ENCODE measurements around the gene IRF1. TPM values are rescaled to one million over a fixed set of nuclear protein-coding genes. Genes with fewer than 3 reads are reported as not detected.
"Not testable (repeated sequence)": the region's sequence is repeated elsewhere in the genome, so short reads cannot be mapped to it uniquely, and the experiment has no call there.

The IRF1 gene
- total and polyA plus RNA-seq, 7 experiments from 2014 or later = 118 to 632 (median 174) TPM

DNA sequence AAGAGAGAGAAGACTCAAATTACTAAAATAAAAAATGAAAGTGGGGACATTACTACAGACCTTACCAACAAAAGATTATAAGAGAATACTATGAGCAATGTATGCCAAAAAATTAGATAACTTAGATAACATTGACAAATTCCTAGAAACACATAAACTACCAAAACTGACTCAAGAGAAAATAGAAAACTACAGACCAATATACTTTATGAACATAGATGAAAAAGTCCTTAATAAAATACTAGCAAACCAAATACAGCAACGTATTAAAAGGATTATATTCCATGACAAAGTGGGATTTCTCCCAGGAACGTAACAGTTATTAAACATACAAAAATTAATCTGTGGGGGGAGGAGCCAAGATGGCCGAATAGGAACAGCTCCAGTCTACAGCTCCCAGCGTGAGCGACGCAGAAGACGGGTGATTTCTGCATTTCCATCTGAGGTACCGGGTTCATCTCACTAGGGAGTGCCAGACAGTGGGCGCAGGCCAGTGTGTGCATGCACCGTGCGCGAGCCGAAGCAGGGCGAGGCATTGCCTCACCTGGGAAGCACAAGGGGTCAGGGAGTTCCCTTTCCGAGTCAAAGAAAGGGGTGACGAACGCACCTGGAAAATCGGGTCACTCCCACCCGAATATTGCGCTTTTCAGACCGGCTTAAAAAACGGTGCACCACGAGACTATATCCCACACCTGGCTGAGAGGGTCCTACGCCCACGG, 23.2 kb upstream of the IRF1 start:
- peaks cover 0 to 20% (median 8%) of the 10 kb centered on the region in 11 donors for H3K9me3 Mint-ChIP-seq
- intact Hi-C loops (cut with micrococcal nuclease); H3K27me3 ChIP-seq (ENCODE audit: control insufficient read depth in 2 of 2, insufficient read depth in 2 of 2, low read length in 2 of 2); ATAC-seq; CTCF ChIA-PET; DNase-seq; H3K4me3 Mint-ChIP-seq; H3K4me1 Mint-ChIP-seq; H3K27ac ChIP-seq (ENCODE audit: low read depth, low read length); POLR2A ChIA-PET; H3K9me3 ChIP-seq (ENCODE audit: control insufficient read depth in 2 of 3, low read length in 3 of 3); H3K36me3 ChIP-seq (ENCODE audit: control insufficient read depth in 2 of 3, insufficient read depth in 3 of 3, low read length in 3 of 3); H3K4me1 ChIP-seq (ENCODE audit: control insufficient read depth in 2 of 2, insufficient read depth in 2 of 2, low read length in 2 of 2); H3K4me3 ChIP-seq (ENCODE audit: low read length); H3K27ac Mint-ChIP-seq: not testable (repeated sequence)
- peaks cover 6 to 32% (median 15%) of the 10 kb centered on the region in 5 donors for H3K27me3 Mint-ChIP-seq
- peaks cover 0 to 15% (median 5%) of the 10 kb centered on the region in 5 donors for H3K36me3 Mint-ChIP-seq

- ChIA-PET POLR2A (interaction anchor here (0.7 to 1.5 kb wide), 2 partner anchors 13 to 198 kb away, joined by 3 to 6 read pairs; no protein-coding TSS in a partner anchor), CTCF (interaction anchor here (0.6 to 2.1 kb wide), 3 partner anchors 10 to 21 kb away, joined by 3 to 11 read pairs (median 3); no protein-coding TSS in a partner anchor)
- no peak for ATAC-seq
- DNase-seq = no peak
- Histone ChIP-seq H3K27me3 (ENCODE audit: control insufficient read depth in 2 of 2, insufficient read depth in 2 of 2, low read length in 2 of 2) (no peaks in the 10 kb centered on the region), H3K27ac (ENCODE audit: low read depth, low read length) (no peak overlapping the region), H3K4me1 (ENCODE audit: control insufficient read depth in 2 of 2, insufficient read depth in 2 of 2, low read length in 2 of 2) (no peaks in the 10 kb centered on the region), H3K4me3 (ENCODE audit: low read length) (no peak overlapping the region), H3K36me3 (ENCODE audit: control insufficient read depth in 2 of 3, insufficient read depth in 3 of 3, low read length in 3 of 3) (no peaks in the 10 kb centered on the region), H3K9me3 (ENCODE audit: control insufficient read depth in 2 of 3, low read length in 3 of 3) (no peaks in the 10 kb centered on the region)
- peaks cover 0 to 19% (median 5%) of the 10 kb centered on the region in 5 donors for H3K36me3 Mint-ChIP-seq
- peaks cover 0 to 21% (median 0%) of the 10 kb centered on the region in 7 donors for H3K4me1 Mint-ChIP-seq
- no peak overlapping the region for H3K4me3 Mint-ChIP-seq
- H3K27me3 Mint-ChIP-seq = peaks cover 17 to 46% (median 27%) of the 10 kb centered on the region in 5 donors
- peaks cover 0 to 20% (median 8%) of the 10 kb centered on the region in 11 donors for H3K9me3 Mint-ChIP-seq
- H3K27ac Mint-ChIP-seq = no peak overlapping the region
- intact Hi-C loops (cut with micrococcal nuclease) = no loop called here
These were observed 19.5 kb upstream of the IRF1 start for GRCh38 chr5:132510076-132510475.

- peaks cover 0 to under 1% of the 10 kb centered on the region in 2 donors for H3K4me1 ChIP-seq (ENCODE audit: control insufficient read depth in 2 of 2, insufficient read depth in 2 of 2, low read length in 2 of 2)
- H3K9me3 ChIP-seq (ENCODE audit: control insufficient read depth in 2 of 3, low read length in 3 of 3) = no peaks in the 10 kb centered on the region
- DNase-seq (no peak), ATAC-seq (peak; percentile 55)
- Mint-ChIP-seq H3K9me3 (peaks cover 0 to 5% (median 0%) of the 10 kb centered on the region in 11 donors), H3K4me1 (peaks cover 0 to 24% (median 2%) of the 10 kb centered on the region in 7 donors), H3K27me3 (peaks cover 13 to 29% (median 19%) of the 10 kb centered on the region in 5 donors), H3K4me3 (no peak overlapping the region), H3K27ac (no peak overlapping the region), H3K36me3 (peaks cover 0 to 13% (median 0%) of the 10 kb centered on the region in 5 donors)
- H3K27me3 ChIP-seq (ENCODE audit: control insufficient read depth in 2 of 2, insufficient read depth in 2 of 2, low read length in 2 of 2) = no peaks in the 10 kb centered on the region
- CTCF ChIA-PET = interaction anchor here (0.7 to 1.9 kb wide), 5 partner anchors 10 to 120 kb away, joined by 3 to 4 read pairs (median 4); no protein-coding TSS in a partner anchor
- no peak overlapping the region for H3K27ac ChIP-seq (ENCODE audit: low read depth, low read length)
- no peaks in the 10 kb centered on the region for H3K36me3 ChIP-seq (ENCODE audit: control insufficient read depth in 2 of 3, insufficient read depth in 3 of 3, low read length in 3 of 3)
- intact Hi-C loops (cut with micrococcal nuclease) = loop anchor here in 1 of 2 donors (10.0 kb wide), 1 partner anchor 271 kb away; no protein-coding TSS in a partner anchor
- POLR2A ChIA-PET = interaction anchor here (0.9 kb wide), 1 partner anchor 9 kb away, joined by 6 read pairs; no protein-coding TSS in a partner anchor
- H3K4me3 ChIP-seq (ENCODE audit: low read length) = no peak overlapping the region
These were observed 15.6 kb upstream of the IRF1 start for GRCh38 chr5:132506094-132506692.

DNA sequence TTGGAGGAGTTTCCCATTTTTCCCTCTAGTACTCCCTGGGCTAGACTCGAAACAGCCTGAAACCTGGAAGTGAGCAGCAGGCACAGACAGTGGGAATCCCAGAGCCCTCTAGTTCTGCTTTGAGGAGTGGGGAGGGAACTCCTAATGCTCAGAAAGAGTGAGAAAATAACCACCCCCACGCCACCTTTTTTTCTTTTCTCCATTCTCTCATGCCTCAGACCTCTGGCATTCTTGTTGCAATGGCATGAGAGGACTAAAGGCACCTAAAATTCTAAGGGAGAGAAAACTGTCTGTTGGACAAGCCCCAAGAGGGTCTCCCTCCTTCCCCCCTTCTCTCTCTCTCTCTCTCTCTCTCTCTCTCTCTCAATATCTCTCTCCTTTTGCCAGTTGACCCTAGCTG, 15.1 kb upstream of the IRF1 start:
- H3K4me1 ChIP-seq (ENCODE audit: control insufficient read depth in 2 of 2, insufficient read depth in 2 of 2, low read length in 2 of 2) = peaks cover 0 to 6% of the 10 kb centered on the region in 2 donors
- H3K9me3 Mint-ChIP-seq = peaks cover 0 to 5% (median 0%) of the 10 kb centered on the region in 11 donors
- peaks cover 0 to 29% (median 8%) of the 10 kb centered on the region in 7 donors for H3K4me1 Mint-ChIP-seq
- peaks cover 13 to 29% (median 19%) of the 10 kb centered on the region in 5 donors for H3K27me3 Mint-ChIP-seq
- ChIA-PET CTCF (interaction anchor here (0.7 to 1.9 kb wide), 4 partner anchors 9 to 119 kb away, joined by 3 to 4 read pairs (median 4); no protein-coding TSS in a partner anchor), POLR2A (interaction anchor here (0.8 kb wide), 1 partner anchor 115 kb away, joined by 4 read pairs; no protein-coding TSS in a partner anchor)
- intact Hi-C loops (cut with micrococcal nuclease) = loop anchor here in 1 of 2 donors (10.0 kb wide), 1 partner anchor 271 kb away; no protein-coding TSS in a partner anchor
- H3K27ac ChIP-seq (ENCODE audit: low read depth, low read length) = no peak overlapping the region
- no peak overlapping the region for H3K4me3 Mint-ChIP-seq
- H3K4me3 ChIP-seq (ENCODE audit: low read length) = no peak overlapping the region
- DNase-seq (no peak), ATAC-seq (no peak)
- no peaks in the 10 kb centered on the region for H3K36me3 ChIP-seq (ENCODE audit: control insufficient read depth in 2 of 3, insufficient read depth in 3 of 3, low read length in 3 of 3)
- H3K27ac Mint-ChIP-seq = no peak overlapping the region
- peaks cover 0 to 13% (median 0%) of the 10 kb centered on the region in 5 donors for H3K36me3 Mint-ChIP-seq
- no peaks in the 10 kb centered on the region for H3K27me3 ChIP-seq (ENCODE audit: control insufficient read depth in 2 of 2, insufficient read depth in 2 of 2, low read length in 2 of 2)
- H3K9me3 ChIP-seq (ENCODE audit: control insufficient read depth in 2 of 3, low read length in 3 of 3) = no peaks in the 10 kb centered on the region

DNA sequence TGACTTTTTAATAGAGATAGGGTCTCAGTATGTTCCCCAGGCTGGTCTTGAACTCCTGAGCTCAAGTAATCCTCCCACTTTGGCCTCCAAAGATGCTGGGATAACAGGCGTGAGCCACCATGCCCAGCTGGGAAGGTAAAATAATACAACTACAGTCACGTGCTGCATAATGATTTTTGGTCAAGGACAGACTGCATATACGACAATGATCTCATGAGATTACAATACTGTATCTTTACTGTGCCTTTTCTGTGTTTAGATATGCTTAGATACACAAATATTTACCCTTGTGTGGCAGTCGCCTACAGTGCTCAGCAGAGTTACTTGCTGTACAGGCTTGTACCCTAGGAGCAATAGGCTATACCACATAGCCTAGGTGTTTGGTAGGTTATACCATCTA, 14.2 kb upstream of the IRF1 start:
- Histone ChIP-seq H3K27me3 (ENCODE audit: control insufficient read depth in 2 of 2, insufficient read depth in 2 of 2, low read length in 2 of 2) (no peaks in the 10 kb centered on the region), H3K4me3 (ENCODE audit: low read length) (no peak overlapping the region), H3K36me3 (ENCODE audit: control insufficient read depth in 2 of 3, insufficient read depth in 3 of 3, low read length in 3 of 3) (no peaks in the 10 kb centered on the region), H3K27ac (ENCODE audit: low read depth, low read length) (no peak overlapping the region), H3K4me1 (ENCODE audit: control insufficient read depth in 2 of 2, insufficient read depth in 2 of 2, low read length in 2 of 2) (peaks cover 3 to 10% of the 10 kb centered on the region in 2 donors), H3K9me3 (ENCODE audit: control insufficient read depth in 2 of 3, low read length in 3 of 3) (no peaks in the 10 kb centered on the region)
- Mint-ChIP-seq H3K36me3 (peaks cover 0 to 9% (median 0%) of the 10 kb centered on the region in 5 donors), H3K27ac (no peak overlapping the region), H3K4me1 (peaks cover 2 to 37% (median 15%) of the 10 kb centered on the region in 7 donors), H3K4me3 (no peak overlapping the region), H3K9me3 (peaks cover 0 to 2% (median 0%) of the 10 kb centered on the region in 11 donors), H3K27me3 (peaks cover 11 to 24% (median 16%) of the 10 kb centered on the region in 5 donors)
- ChIA-PET CTCF (interaction anchor here (0.9 to 2.0 kb wide), 4 partner anchors 21 to 314 kb away, joined by 3 to 6 read pairs (median 4); no protein-coding TSS in a partner anchor), POLR2A (interaction anchor here (0.8 kb wide), 1 partner anchor 114 kb away, joined by 4 read pairs; no protein-coding TSS in a partner anchor)
- intact Hi-C loops (cut with micrococcal nuclease) = loop anchor here in 1 of 2 donors (10.0 kb wide), 1 partner anchor 270 kb away; no protein-coding TSS in a partner anchor
- ATAC-seq (no peak), DNase-seq (no peak)

GRCh38 chr5:132503244-132503643, 12.7 kb upstream of the IRF1 start:
- peak overlapping the region in 1 of 9 donors; percentile 62 for H3K27ac Mint-ChIP-seq
- intact Hi-C loops (cut with micrococcal nuclease) = loop anchor here in 1 of 2 donors (10.0 kb wide), 1 partner anchor 268 kb away; no protein-coding TSS in a partner anchor
- H3K27me3 ChIP-seq (ENCODE audit: control insufficient read depth in 2 of 2, insufficient read depth in 2 of 2, low read length in 2 of 2) = no peaks in the 10 kb centered on the region
- peaks cover 0 to 2% (median 0%) of the 10 kb centered on the region in 11 donors for H3K9me3 Mint-ChIP-seq
- H3K4me3 Mint-ChIP-seq = no peak overlapping the region
- ATAC-seq (no peak), DNase-seq (no peak)
- H3K4me1 Mint-ChIP-seq = peaks cover 6 to 42% (median 26%) of the 10 kb centered on the region in 7 donors
- H3K27me3 Mint-ChIP-seq = peaks cover 5 to 14% (median 12%) of the 10 kb centered on the region in 5 donors
- no peaks in the 10 kb centered on the region for H3K9me3 ChIP-seq (ENCODE audit: control insufficient read depth in 2 of 3, low read length in 3 of 3)
- no peak overlapping the region for H3K4me3 ChIP-seq (ENCODE audit: low read length)
- H3K36me3 ChIP-seq (ENCODE audit: control insufficient read depth in 2 of 3, insufficient read depth in 3 of 3, low read length in 3 of 3) = no peaks in the 10 kb centered on the region
- no peak overlapping the region for H3K27ac ChIP-seq (ENCODE audit: low read depth, low read length)
- ChIA-PET CTCF (interaction anchor here (1.1 to 2.0 kb wide), 4 partner anchors 23 to 117 kb away, joined by 3 to 6 read pairs (median 4); no protein-coding TSS in a partner anchor), POLR2A (interaction anchor here (0.6 to 1.8 kb wide), 3 partner anchors 116 to 218 kb away, joined by 3 to 8 read pairs (median 4); no protein-coding TSS in a partner anchor)
- H3K36me3 Mint-ChIP-seq = peaks cover 0 to 4% (median 0%) of the 10 kb centered on the region in 5 donors
- peaks cover 7 to 14% of the 10 kb centered on the region in 2 donors for H3K4me1 ChIP-seq (ENCODE audit: control insufficient read depth in 2 of 2, insufficient read depth in 2 of 2, low read length in 2 of 2)

All from naive thymus-derived CD4-positive, alpha-beta T cell (primary cell).